ENCODE measurements around the gene TEX29. TPM values are rescaled to one million over a fixed set of nuclear protein-coding genes. Genes with fewer than 3 reads are reported as not detected.

Gene TEX29
- total and polyA plus RNA-seq, 9 of the 15 experiments (the other 6 are each of a cell fraction or from before 2014, with no cell fraction given) = 0.11 TPM; not detected in 7

- H3K4me3 ChIP-seq = no peak overlapping the region
- no peak for FAIRE-seq
- BruUV-seq (replicated peaks) = no TSS peak
- in situ Hi-C loops (cut with MboI) (no loop called here), intact Hi-C loops (cut with micrococcal nuclease) (no loop called here)
- no peak for DNase-seq (ENCODE audit: extremely low read depth in 1 of 4, low spot score in 3 of 4)
- H3K4me1 ChIP-seq (replicated peaks in 1 of 2; ENCODE audit: control insufficient read depth in 2 of 2, insufficient read depth in 2 of 2, low read length in 2 of 2) = no peaks in the 10 kb centered on the region
- no peak overlapping the region for H3K4me2 ChIP-seq (ENCODE audit: insufficient read depth, low read length)
- no peaks in the 10 kb centered on the region for H3K79me2 ChIP-seq (ENCODE audit: control insufficient read depth, insufficient read depth, low read length)
- no peak for ATAC-seq
- H3K9me1 ChIP-seq (ENCODE audit: control insufficient read depth, insufficient read depth, low read length) = no peaks in the 10 kb centered on the region
- TF ChIP-seq HSF4 (CRISPR knock-in tag; IDR thresholded peaks at IDR 0.05; ENCODE audit: borderline replicate concordance) = no peak
- TF ChIP-seq CBFB (CRISPR knock-in tag; IDR thresholded peaks at IDR 0.05) = no peak
- no peak for TF ChIP-seq FOXJ2 (tag; IDR thresholded peaks at IDR 0.05)
- TF ChIP-seq NR2C1 (IDR thresholded peaks at IDR 0.05) = no peak
- no peak for TF ChIP-seq NR2C1 (tag; IDR thresholded peaks at IDR 0.05)
- TF ChIP-seq STAT5B (CRISPR knock-in tag; IDR thresholded peaks at IDR 0.05) = no peak
- no peak for TF ChIP-seq HDAC3 (IDR thresholded peaks at IDR 0.05; ENCODE audit: borderline replicate concordance, partially characterized antibody)
- TF ChIP-seq ARID1B (IDR thresholded peaks at IDR 0.05) = no peak
- no peak for TF ChIP-seq POLR2H (tag; IDR thresholded peaks at IDR 0.05; ENCODE audit: low read depth)
- no peak for TF ChIP-seq EP300 (IDR thresholded peaks at IDR 0.05; ENCODE audit: low read length)
- no peak for TF ChIP-seq PCBP2 (IDR thresholded peaks at IDR 0.05; ENCODE audit: low read depth, low read length, poor library complexity, severe bottlenecking)
- TF ChIP-seq YY1 (IDR thresholded peaks at IDR 0.05; ENCODE audit: borderline replicate concordance in 1 of 3, control insufficient read depth in 1 of 3, extremely low read depth in 1 of 3, insufficient read depth in 3 of 3, insufficient read length in 1 of 3, insufficient replicate concordance in 2 of 3, low read depth in 1 of 3, low read length in 2 of 3) = no peak
- 2% methylated on average over 9 of the region's 12 CpGs for WGBS (ENCODE audit: insufficient coverage, low coverage, missing lambda C conversion rate)
- no peak overlapping the region for H2AFZ ChIP-seq (ENCODE audit: low read depth, low read length)
- H3K27ac ChIP-seq (ENCODE audit: extremely low read depth, low read depth, low read length) = no peak overlapping the region
- POLR2A ChIA-PET = no interaction called here
- no peaks in the 10 kb centered on the region for H3K36me3 ChIP-seq (ENCODE audit: control insufficient read depth, insufficient read depth, low read length)
- CTCF ChIA-PET (ENCODE audit: low intra/inter-chr PET ratio) = no interaction called here
- H3K9ac ChIP-seq (ENCODE audit: insufficient read depth in 1 of 2, low read depth in 2 of 2, low read length in 2 of 2) = no peak overlapping the region
- H3K9me3 ChIP-seq (replicated peaks; ENCODE audit: control insufficient read depth, insufficient read depth, low read depth, low read length) = no peaks in the 10 kb centered on the region
- no peaks in the 10 kb centered on the region for H4K20me1 ChIP-seq (replicated peaks; ENCODE audit: control insufficient read depth, insufficient read depth, low read length)
- H3K27me3 ChIP-seq (ENCODE audit: control insufficient read depth in 2 of 2, insufficient read depth in 2 of 2, low read length in 2 of 2) = peaks cover 0 to 32% of the 10 kb centered on the region in 2 experiments; a peak in 2 of 5 replicates
Measured at GRCh38 chr13:111363121-111363520, 42.7 kb downstream of the TEX29 start.

Data from K562 (cell line).